ENCODE data around the gene ESR1.

DNA sequence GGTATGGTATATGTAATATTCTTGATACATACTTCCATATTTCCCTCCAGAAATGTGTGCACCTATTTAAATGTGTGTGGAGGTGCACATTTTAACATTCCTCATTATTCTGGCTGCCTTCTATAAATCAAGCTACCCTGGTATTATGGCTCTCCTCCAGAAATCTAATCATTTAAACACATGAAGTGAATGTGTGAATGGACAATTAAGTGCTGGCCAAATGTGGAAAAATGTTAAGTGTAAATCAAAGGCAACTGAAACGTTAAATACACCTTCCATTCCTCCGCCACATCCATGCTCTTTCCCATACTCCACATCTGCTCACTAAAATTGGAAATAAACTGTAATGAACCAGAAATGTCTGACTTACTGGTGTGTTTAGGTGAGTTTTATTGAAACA lies 24.9 kb upstream of the ESR1 start:
- TF ChIP-seq, protein P1, sequence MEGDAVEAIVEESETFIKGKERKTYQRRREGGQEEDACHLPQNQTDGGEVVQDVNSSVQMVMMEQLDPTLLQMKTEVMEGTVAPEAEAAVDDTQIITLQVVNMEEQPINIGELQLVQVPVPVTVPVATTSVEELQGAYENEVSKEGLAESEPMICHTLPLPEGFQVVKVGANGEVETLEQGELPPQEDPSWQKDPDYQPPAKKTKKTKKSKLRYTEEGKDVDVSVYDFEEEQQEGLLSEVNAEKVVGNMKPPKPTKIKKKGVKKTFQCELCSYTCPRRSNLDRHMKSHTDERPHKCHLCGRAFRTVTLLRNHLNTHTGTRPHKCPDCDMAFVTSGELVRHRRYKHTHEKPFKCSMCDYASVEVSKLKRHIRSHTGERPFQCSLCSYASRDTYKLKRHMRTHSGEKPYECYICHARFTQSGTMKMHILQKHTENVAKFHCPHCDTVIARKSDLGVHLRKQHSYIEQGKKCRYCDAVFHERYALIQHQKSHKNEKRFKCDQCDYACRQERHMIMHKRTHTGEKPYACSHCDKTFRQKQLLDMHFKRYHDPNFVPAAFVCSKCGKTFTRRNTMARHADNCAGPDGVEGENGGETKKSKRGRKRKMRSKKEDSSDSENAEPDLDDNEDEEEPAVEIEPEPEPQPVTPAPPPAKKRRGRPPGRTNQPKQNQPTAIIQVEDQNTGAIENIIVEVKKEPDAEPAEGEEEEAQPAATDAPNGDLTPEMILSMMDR (IDR thresholded peaks at IDR 0.05), result no peak
- no peak for TF ChIP-seq POLR2A (IDR thresholded peaks at IDR 0.05)

Data from uterus (tissue), 2 donors.